SK-N-MC (cell line): ENCODE measurements around the gene THBS2.

Experiments used
- EZH2 ChIP-seq: fragments of 200-600 bp; sonication (generic); IDR thresholded peaks from one replicate; pipeline ENCODE4 v1.6.1; 2017; ENCODE audit warnings: antibody characterized with exemption
- FOXP2 ChIP-seq: optimal IDR thresholded peaks from 2 replicates; pipeline ENCODE3; 2011; ENCODE audit warnings: mild to moderate bottlenecking, moderate library complexity; ENCODE audit not compliant: insufficient read depth; ENCODE audit errors: extremely low read length, control extremely low read depth
- POLR2AphosphoS5 ChIP-seq: IDR thresholded peaks from 2 replicates; pipeline ENCODE4 v1.6.1; 2012; ENCODE audit warnings: mild to moderate bottlenecking, low read depth, low read length, borderline replicate concordance

DNA sequence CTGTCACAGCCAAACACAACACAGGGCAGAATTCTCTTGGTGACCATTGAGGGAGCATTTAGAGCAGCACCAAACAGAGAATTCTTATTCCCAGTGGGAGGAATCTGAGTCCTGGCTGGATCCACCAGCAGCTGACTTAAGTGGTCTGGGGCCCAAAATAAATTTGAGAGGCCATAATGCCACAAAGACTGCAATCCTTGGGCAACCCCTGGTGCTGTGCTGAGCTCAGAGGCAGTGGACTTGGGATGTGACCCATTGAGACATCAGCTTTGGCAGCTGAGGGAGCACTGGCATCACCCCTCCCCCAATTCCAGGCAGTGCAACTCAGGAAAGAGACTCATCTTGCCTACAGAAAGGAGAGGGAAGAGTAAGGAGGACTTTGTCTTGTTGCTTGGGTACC lies 48.6 kb upstream of the THBS2 start:
- TF ChIP-seq POLR2AphosphoS5 (no peak), FOXP2 (no peak), EZH2 (no peak)
